Stomach smooth muscle (tissue), 2 donors: ENCODE data around the gene IFI6.
"Not testable (repeated sequence)": the region's sequence is repeated elsewhere in the genome, so short reads cannot be mapped to it uniquely, and the experiment has no call there.

Experiments used
- H3K27ac ChIP-seq: one replicate; pipeline ENCODE4 v1.7.0; 2013; ENCODE audit warnings: mild to moderate bottlenecking, low read length, inconsistent platforms
- H3K27me3 ChIP-seq, 2 donors: one replicate each; pipeline ENCODE4 v1.7.0; 2013; ENCODE audit warnings: low read length in 2 of 2; ENCODE audit not compliant: insufficient read depth in 2 of 2, control insufficient read depth in 1 of 2
- H3K36me3 ChIP-seq, 2 donors: one replicate each; pipeline ENCODE4 v1.7.0; 2013; ENCODE audit warnings: low read length in 2 of 2; ENCODE audit not compliant: control insufficient read depth in 2 of 2, insufficient read depth in 2 of 2
- H3K4me1 ChIP-seq: one replicate; pipeline ENCODE4 v1.7.0; 2013; ENCODE audit warnings: low read length; ENCODE audit not compliant: control insufficient read depth, insufficient read depth
- H3K4me3 ChIP-seq, 2 donors: one replicate each; pipeline ENCODE4 v1.7.0; 2013; ENCODE audit warnings: low read length in 2 of 2
- H3K9ac ChIP-seq, 2 donors: one replicate each; pipeline ENCODE4 v1.7.0; 2013; ENCODE audit warnings: low read length in 2 of 2, mild to moderate bottlenecking in 1 of 2
- H3K9me3 ChIP-seq, 2 donors: one replicate each; pipeline ENCODE4 v1.7.0; 2013; ENCODE audit warnings: low read length in 2 of 2; ENCODE audit not compliant: control insufficient read depth in 2 of 2
- donor health status: healthy.
- donor health status: Pancreatic carcinoma.

Gene IFI6

DNA sequence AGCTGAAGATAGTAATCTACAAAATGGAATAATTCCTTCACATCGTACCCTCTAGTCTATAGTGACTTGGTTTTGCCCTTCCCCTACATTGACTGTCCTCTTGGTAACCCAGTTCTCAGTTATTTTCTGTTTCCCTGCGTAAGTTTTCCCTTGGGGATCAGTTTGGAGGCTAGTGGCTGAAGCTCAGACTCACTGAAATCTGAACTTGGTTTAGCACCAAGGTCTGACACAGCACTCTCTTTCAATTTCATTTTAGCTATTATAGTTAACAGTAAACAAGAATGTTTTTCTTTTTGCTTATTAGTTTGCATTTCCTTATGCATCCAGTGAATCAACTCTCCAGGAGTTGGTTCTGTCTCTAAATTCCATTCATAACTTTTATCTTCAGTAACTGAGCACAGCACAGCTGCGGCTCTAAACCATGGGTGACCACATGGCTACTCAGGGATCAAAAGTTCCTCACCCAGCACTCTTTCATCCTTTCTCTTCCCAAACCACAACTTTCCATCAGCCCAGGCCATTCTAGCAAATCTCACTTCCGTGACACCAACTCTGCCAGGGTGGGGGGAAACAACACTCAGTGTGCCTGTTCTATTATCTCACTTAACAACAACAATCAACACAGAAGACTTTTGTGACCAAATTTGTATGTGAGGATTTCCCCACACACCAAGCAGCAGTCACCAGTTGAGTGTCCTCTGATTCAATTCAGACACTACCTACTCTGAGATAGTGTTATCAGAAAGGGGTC is 17.6 kb upstream of the IFI6 start:
- no peak overlapping the region for H3K4me3 ChIP-seq
- no peaks in the 10 kb centered on the region for H3K4me1 ChIP-seq
- H3K27ac ChIP-seq = no peak overlapping the region
- no peaks in the 10 kb centered on the region for H3K27me3 ChIP-seq
- H3K9me3 ChIP-seq = no peaks in the 10 kb centered on the region
- no peaks in the 10 kb centered on the region for H3K36me3 ChIP-seq
- H3K9ac ChIP-seq = peak overlapping the region in 1 of 2 donors; percentile 28

DNA sequence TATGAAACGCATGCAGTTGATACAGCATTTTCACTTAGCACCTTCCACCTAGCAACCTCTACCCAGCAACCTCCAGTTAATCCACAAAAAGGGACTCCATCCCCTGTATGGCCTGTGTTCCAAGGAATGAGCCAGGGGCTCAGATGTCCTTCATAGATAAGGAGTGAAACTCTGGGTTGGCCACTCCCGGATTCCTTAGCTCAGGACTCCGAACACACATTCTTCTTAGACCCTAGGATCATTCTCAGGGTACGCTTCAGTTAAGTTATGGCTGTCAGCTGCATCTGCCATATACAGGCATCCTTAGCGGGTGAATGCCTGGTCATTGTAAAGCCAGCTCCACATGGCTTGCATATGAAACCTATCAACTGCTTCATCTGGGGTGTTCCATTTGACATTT is 15.9 kb upstream of the IFI6 start:
- Histone ChIP-seq H3K9ac (no peak overlapping the region), H3K36me3 (no peaks in the 10 kb centered on the region), H3K27me3 (no peaks in the 10 kb centered on the region), H3K4me3 (no peak overlapping the region), H3K4me1 (no peaks in the 10 kb centered on the region), H3K27ac (no peak overlapping the region), H3K9me3 (no peaks in the 10 kb centered on the region)

GRCh38 chr1:27686223-27686990 is 14.4 kb upstream of the IFI6 start:
- no peaks in the 10 kb centered on the region for H3K9me3 ChIP-seq
- H3K4me1 ChIP-seq = no peaks in the 10 kb centered on the region
- H3K9ac ChIP-seq = no peak overlapping the region
- H3K27ac ChIP-seq = no peak overlapping the region
- no peaks in the 10 kb centered on the region for H3K27me3 ChIP-seq
- H3K36me3 ChIP-seq = no peaks in the 10 kb centered on the region
- H3K4me3 ChIP-seq = no peak overlapping the region

GRCh38 chr1:27684176-27684575 is 12.2 kb upstream of the IFI6 start:
- Histone ChIP-seq H3K4me3 (no peak overlapping the region), H3K9me3 (no peaks in the 10 kb centered on the region), H3K36me3 (no peaks in the 10 kb centered on the region), H3K9ac (no peak overlapping the region), H3K27ac (no peak overlapping the region), H3K4me1 (no peaks in the 10 kb centered on the region), H3K27me3 (no peaks in the 10 kb centered on the region)

DNA sequence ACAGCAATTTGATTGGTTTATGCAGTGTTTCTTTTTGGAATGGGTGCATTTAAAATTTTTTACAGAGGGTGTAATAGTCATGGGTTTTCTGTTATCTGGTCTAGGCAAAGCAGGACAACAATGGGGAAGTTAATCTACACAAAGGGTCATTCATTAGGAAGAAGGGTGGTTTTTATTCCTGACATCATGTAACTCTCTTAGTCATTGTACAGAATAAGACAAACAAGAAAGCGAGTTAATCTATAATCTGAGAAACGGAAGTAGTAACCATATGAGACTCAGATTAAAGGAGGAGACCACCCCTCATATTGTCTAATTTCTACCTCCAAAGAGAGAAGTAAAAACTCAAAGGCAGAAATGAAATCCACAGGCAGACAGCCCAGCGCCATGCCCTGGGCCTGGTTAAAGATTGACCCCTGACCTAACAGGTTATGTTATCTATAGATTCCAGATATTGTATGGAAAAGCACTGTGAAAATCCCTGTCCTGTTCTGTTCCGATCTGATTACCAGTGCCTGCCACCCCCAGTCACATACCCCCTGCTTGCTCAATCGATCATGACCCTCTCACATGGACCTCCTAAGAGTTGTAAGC is 10.5 kb upstream of the IFI6 start:
- Histone ChIP-seq H3K36me3 (no peaks in the 10 kb centered on the region), H3K27ac (no peak overlapping the region), H3K4me3 (no peak overlapping the region), H3K9me3 (no peaks in the 10 kb centered on the region), H3K9ac (no peak overlapping the region), H3K4me1 (no peaks in the 10 kb centered on the region), H3K27me3 (no peaks in the 10 kb centered on the region)

GRCh38 chr1:27681580-27681979 is 9.6 kb upstream of the IFI6 start:
- not testable (repeated sequence) for H3K27ac ChIP-seq, H3K4me3 ChIP-seq, H3K4me1 ChIP-seq, H3K9ac ChIP-seq, H3K27me3 ChIP-seq, H3K9me3 ChIP-seq, H3K36me3 ChIP-seq

DNA sequence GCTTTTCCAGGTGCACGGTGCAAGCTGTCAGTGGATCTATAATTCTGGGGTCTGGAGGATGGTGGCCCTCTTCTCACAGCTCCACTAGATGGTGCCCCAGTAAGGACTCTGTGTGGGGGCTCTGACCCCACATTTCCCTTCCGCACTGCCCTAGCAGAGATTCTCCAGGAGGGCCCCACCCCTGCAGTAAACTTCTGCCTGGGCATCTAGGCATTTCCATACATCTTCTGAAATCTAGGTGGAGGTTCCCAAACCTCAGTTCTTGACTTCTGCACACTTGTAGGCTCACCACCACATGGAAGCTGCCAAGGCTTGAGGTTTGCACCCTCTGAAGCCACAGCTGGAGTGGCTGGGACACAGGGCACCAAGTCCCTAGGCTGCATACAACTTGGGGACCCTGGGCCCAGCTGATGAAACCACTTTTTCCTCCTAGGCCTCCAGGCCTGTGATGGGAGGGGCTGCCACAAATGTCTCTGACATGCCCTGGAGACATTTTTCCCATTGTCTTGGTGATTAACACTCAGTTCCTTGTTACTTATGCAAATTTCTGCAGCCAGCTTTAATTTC is 8.3 kb upstream of the IFI6 start:
- not testable (repeated sequence) for H3K27me3 ChIP-seq, H3K36me3 ChIP-seq, H3K4me1 ChIP-seq, H3K9me3 ChIP-seq, H3K4me3 ChIP-seq, H3K9ac ChIP-seq, H3K27ac ChIP-seq

- Histone ChIP-seq H3K9ac (no peak overlapping the region), H3K4me1 (no peaks in the 10 kb centered on the region), H3K4me3 (no peak overlapping the region), H3K9me3 (no peaks in the 10 kb centered on the region), H3K36me3 (no peaks in the 10 kb centered on the region), H3K27ac (no peak overlapping the region), H3K27me3 (no peaks in the 10 kb centered on the region)
Measured at GRCh38 chr1:27678747-27679146, 6.8 kb upstream of the IFI6 start.

GRCh38 chr1:27676410-27676809 is 4.4 kb upstream of the IFI6 start:
- Histone ChIP-seq H3K9me3 (no peaks in the 10 kb centered on the region), H3K27ac (no peak overlapping the region), H3K9ac (no peak overlapping the region), H3K36me3 (no peaks in the 10 kb centered on the region), H3K27me3 (no peaks in the 10 kb centered on the region), H3K4me1 (peaks cover 12% of the 10 kb centered on the region), H3K4me3 (no peak overlapping the region)

DNA sequence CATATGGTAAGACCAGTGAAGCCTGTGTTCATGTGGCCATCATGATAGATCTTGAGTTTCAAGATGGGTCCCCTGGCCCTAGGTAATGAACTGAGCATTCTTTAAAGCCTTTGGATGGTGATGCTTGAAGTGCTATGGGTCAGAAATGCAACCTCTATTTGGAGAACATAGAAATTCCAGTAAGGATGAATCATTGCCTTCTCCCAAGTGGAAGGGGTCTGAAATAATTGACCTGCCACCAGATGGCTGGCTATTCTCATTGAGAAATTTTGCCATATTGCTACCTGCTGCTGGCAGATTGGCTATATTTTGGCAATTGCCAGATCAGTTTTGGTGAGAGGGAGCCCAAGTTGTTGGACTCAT is 739 bp upstream of the IFI6 start:
- H3K36me3 ChIP-seq = no peaks in the 10 kb centered on the region
- H3K27ac ChIP-seq = peak overlapping the region; percentile 80
- no peaks in the 10 kb centered on the region for H3K27me3 ChIP-seq
- H3K9me3 ChIP-seq = no peaks in the 10 kb centered on the region
- H3K9ac ChIP-seq = peak overlapping the region in 1 of 2 donors; percentile 80
- H3K4me3 ChIP-seq = peak overlapping the region; percentile 55 to 88
- peaks cover 27% of the 10 kb centered on the region for H3K4me1 ChIP-seq
